HEK293 (cell line): Measurements from ENCODE around the gene CCDC30.

ENCODE experiments used
- CTCF ChIP-seq: fragments of 450-650 bp; formaldehyde crosslinking; IDR thresholded peaks from 2 replicates; pipeline ENCODE4 v1.5.1; 2016; ENCODE audit warnings: missing biosample characterization, missing genetic modification characterization
- EGR2 ChIP-seq: fragments of 450-650 bp; formaldehyde crosslinking; IDR thresholded peaks from 2 replicates; pipeline ENCODE4 v1.5.1; 2016; ENCODE audit warnings: low read depth, missing biosample characterization, missing genetic modification characterization
- ZNF280D ChIP-seq: fragments of 450-650 bp; formaldehyde crosslinking; IDR thresholded peaks from 2 replicates; pipeline ENCODE4 v1.5.1; 2016; ENCODE audit warnings: missing biosample characterization, missing genetic modification characterization
- ZNF768 ChIP-seq: fragments of 450-650 bp; formaldehyde crosslinking; IDR thresholded peaks from 2 replicates; pipeline ENCODE4 v1.5.1; 2018; ENCODE audit warnings: missing biosample characterization, mild to moderate bottlenecking, missing genetic modification characterization
- TF ChIP-seq, protein P1 (sequence below): fragments of 450-650 bp; formaldehyde crosslinking; IDR thresholded peaks from 2 replicates; pipeline ENCODE4 v1.5.1; 2016; ENCODE audit warnings: missing biosample characterization, missing genetic modification characterization

DNA sequence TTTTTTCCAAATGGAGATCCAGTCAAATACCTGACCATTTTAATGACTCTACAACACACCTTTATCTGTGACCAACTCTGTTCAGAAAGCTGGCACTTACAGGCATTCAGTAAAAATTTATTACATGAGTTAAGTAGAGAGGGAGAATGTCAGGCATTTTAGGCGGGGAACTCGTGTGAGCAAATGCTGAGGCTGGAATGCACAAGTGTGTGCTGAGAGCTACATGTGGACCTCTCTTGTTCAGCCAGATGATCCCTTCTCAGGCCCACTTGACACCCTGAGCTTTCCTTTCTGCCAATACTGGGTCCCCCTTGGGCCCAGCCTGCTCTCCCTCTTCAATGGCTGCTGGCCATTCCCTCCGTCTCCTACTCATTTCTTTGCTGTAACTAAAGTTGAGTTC is 206.8 kb downstream of the CCDC30 start:
- TF ChIP-seq CTCF (tag by site-specific recombination): no peak
- TF ChIP-seq, protein P1, sequence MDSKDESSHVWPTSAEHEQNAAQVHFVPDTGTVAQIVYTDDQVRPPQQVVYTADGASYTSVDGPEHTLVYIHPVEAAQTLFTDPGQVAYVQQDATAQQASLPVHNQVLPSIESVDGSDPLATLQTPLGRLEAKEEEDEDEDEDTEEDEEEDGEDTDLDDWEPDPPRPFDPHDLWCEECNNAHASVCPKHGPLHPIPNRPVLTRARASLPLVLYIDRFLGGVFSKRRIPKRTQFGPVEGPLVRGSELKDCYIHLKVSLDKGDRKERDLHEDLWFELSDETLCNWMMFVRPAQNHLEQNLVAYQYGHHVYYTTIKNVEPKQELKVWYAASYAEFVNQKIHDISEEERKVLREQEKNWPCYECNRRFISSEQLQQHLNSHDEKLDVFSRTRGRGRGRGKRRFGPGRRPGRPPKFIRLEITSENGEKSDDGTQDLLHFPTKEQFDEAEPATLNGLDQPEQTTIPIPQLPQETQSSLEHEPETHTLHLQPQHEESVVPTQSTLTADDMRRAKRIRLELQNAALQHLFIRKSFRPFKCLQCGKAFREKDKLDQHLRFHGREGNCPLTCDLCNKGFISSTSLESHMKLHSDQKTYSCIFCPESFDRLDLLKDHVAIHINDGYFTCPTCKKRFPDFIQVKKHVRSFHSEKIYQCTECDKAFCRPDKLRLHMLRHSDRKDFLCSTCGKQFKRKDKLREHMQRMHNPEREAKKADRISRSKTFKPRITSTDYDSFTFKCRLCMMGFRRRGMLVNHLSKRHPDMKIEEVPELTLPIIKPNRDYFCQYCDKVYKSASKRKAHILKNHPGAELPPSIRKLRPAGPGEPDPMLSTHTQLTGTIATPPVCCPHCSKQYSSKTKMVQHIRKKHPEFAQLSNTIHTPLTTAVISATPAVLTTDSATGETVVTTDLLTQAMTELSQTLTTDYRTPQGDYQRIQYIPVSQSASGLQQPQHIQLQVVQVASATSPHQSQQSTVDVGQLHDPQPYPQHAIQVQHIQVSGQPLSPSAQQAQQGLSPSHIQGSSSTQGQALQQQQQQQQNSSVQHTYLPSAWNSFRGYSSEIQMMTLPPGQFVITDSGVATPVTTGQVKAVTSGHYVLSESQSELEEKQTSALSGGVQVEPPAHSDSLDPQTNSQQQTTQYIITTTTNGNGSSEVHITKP: no peak
- no peak for TF ChIP-seq EGR2 (tag by site-specific recombination)
- no peak for TF ChIP-seq ZNF280D (tag by site-specific recombination)
- TF ChIP-seq ZNF768 (tag by site-specific recombination): no peak
